BE2C (cell line): Measurements from ENCODE around the gene ATXN7L2.

Source experiments
- DNase-seq: peaks from one replicate; pipeline ENCODE4 v3.0.0-alpha.2; 2020
- H3K27me3 ChIP-seq: fragments of 250-450 bp; sonication (Bioruptor Pico); 2 replicates; pipeline ENCODE4 v1.5.1; 2020; ENCODE audit warnings: mild to moderate bottlenecking
- H3K36me3 ChIP-seq: fragments of 250-450 bp; sonication (Bioruptor Pico); 2 replicates; pipeline ENCODE4 v1.5.1; 2020; ENCODE audit warnings: mild to moderate bottlenecking
- H3K4me1 ChIP-seq: fragments of 250-450 bp; sonication (Bioruptor Pico); 2 replicates; pipeline ENCODE4 v1.5.1; 2020
- H3K4me3 ChIP-seq: 2 replicates; pipeline ENCODE4 v1.5.1; 2011; ENCODE audit warnings: low read depth, low read length
- H3K9me3 ChIP-seq: fragments of 250-450 bp; sonication (Bioruptor Pico); 2 replicates; pipeline ENCODE4 v1.5.1; 2020
- TF ChIP-seq, protein P1 (sequence below): IDR thresholded peaks from 2 replicates; pipeline ENCODE4 v1.5.1; 2012; ENCODE audit warnings: mild to moderate bottlenecking, low read depth, low read length

Gene ATXN7L2

DNA sequence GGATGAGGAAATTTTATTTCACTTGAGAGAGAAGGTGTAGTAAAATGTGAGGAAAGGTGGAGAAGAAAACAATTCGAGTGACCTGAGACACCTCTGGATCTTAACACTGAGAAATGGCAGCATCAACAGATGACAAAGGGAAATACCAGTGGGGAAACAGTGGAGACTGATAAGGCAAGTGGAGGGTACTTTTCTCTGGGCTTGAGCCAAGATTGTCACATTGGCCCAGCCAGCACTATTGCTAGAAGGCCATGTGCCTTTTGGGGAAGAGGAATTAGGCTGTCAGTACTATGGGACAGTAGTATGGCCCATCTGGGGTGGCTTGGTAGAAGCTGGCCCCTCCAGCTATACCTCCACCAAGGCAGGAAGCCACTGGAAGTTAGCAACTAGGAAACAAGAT, 9.0 kb upstream of the ATXN7L2 start:
- Histone ChIP-seq H3K4me1 (no peaks in the 10 kb centered on the region), H3K36me3 (no peaks in the 10 kb centered on the region), H3K27me3 (peaks cover 53% of the 10 kb centered on the region), H3K4me3 (no peak overlapping the region), H3K9me3 (no peaks in the 10 kb centered on the region)
- TF ChIP-seq, protein P1, sequence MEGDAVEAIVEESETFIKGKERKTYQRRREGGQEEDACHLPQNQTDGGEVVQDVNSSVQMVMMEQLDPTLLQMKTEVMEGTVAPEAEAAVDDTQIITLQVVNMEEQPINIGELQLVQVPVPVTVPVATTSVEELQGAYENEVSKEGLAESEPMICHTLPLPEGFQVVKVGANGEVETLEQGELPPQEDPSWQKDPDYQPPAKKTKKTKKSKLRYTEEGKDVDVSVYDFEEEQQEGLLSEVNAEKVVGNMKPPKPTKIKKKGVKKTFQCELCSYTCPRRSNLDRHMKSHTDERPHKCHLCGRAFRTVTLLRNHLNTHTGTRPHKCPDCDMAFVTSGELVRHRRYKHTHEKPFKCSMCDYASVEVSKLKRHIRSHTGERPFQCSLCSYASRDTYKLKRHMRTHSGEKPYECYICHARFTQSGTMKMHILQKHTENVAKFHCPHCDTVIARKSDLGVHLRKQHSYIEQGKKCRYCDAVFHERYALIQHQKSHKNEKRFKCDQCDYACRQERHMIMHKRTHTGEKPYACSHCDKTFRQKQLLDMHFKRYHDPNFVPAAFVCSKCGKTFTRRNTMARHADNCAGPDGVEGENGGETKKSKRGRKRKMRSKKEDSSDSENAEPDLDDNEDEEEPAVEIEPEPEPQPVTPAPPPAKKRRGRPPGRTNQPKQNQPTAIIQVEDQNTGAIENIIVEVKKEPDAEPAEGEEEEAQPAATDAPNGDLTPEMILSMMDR, result no peak
- no peak for DNase-seq

DNA sequence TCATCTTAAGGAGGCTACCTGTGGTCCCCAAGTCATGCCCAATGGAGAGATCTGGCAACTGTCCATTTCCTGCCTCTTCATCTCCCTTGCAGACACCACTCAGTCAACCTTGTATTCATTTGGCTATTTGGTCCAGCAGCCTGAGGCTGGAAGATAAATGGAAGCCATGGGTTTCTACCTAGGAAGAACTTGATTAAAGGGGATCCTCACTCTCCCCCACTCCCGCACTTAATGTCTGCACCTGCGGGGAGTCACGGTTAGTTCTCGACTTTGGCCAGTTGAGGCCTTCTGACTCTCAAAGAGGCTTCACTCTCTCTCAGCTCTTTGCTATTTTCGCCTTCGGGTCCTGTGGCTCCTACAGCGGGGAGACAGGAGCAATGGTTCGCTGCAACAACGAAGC, 8.4 kb upstream of the ATXN7L2 start:
- H3K27me3 ChIP-seq, result peaks cover 48% of the 10 kb centered on the region
- TF ChIP-seq, protein P1, result no peak

DNA sequence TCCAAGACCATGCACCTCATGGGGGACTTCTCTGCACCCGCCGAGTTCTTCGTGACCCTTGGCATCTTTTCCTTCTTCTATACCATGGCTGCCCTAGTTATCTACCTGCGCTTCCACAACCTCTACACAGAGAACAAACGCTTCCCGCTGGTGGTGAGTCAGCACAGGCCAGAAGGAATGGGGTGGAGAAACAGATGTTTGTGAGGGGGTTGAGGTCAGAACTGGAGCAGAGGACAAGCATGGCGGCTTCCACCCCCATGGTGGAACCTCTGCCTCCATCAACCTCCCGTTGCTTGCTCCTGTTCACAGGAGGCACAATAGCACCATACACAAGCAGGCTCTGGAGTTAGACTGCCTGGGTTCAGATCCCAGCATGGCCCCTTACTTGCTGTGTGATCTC, 6.9 kb upstream of the ATXN7L2 start:
- DNase-seq, result no peak
- H3K27me3 ChIP-seq, result peaks cover 33% of the 10 kb centered on the region
- no peaks in the 10 kb centered on the region for H3K4me1 ChIP-seq
- H3K4me3 ChIP-seq, result no peak overlapping the region
- no peaks in the 10 kb centered on the region for H3K36me3 ChIP-seq
- TF ChIP-seq, protein P1, result no peak
- H3K9me3 ChIP-seq, result no peaks in the 10 kb centered on the region

More for the DNA sequence above, 8.4 kb upstream of the ATXN7L2 start:
- DNase-seq, result no peak
- H3K36me3 ChIP-seq, result no peaks in the 10 kb centered on the region
- H3K4me1 ChIP-seq, result no peaks in the 10 kb centered on the region
- no peak overlapping the region for H3K4me3 ChIP-seq
- H3K9me3 ChIP-seq, result no peaks in the 10 kb centered on the region

DNA sequence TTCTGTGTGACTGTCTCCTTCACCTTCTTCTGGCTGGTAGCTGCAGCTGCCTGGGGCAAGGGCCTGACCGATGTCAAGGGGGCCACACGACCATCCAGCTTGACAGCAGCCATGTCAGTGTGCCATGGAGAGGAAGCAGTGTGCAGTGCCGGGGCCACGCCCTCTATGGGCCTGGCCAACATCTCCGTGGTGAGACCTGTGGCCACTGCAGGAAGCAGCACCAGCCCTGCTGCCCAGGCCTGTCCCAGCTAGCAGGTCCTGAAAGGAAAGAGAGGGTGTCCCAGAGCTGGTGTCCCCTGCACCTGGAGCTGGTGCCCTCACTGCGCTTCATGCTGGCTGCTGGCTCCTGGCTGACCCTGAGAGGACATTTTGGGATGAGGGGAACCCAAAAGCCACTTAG, 5.9 kb upstream of the ATXN7L2 start:
- no peak for DNase-seq
- no peaks in the 10 kb centered on the region for H3K4me1 ChIP-seq
- H3K4me3 ChIP-seq, result no peak overlapping the region
- TF ChIP-seq, protein P1, result no peak
- peaks cover 25% of the 10 kb centered on the region for H3K27me3 ChIP-seq
- no peaks in the 10 kb centered on the region for H3K9me3 ChIP-seq
- no peaks in the 10 kb centered on the region for H3K36me3 ChIP-seq

DNA sequence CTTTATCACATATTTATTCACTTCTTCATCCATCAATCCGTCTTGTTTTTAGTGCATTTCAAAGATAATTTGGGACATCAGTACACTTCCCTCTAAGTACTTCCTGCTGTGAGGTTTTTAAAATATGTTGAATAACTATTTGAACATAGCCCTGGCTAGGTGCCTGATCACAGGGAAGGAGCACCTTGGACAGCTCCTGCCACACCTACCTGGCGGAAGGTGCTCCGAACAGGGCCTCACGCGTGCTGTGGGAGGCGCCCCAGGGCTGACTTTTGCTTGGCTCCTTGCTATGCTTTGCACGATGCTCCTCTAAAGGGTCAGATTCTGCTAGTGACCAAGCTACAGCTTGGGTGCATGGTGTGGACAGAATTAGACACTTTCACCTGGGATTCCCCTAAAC, 4.9 kb upstream of the ATXN7L2 start:
- H3K4me1 ChIP-seq, result no peaks in the 10 kb centered on the region
- no peak overlapping the region for H3K4me3 ChIP-seq
- DNase-seq, result no peak
- TF ChIP-seq, protein P1, result no peak
- peaks cover 15% of the 10 kb centered on the region for H3K27me3 ChIP-seq
- no peaks in the 10 kb centered on the region for H3K36me3 ChIP-seq
- no peaks in the 10 kb centered on the region for H3K9me3 ChIP-seq

DNA sequence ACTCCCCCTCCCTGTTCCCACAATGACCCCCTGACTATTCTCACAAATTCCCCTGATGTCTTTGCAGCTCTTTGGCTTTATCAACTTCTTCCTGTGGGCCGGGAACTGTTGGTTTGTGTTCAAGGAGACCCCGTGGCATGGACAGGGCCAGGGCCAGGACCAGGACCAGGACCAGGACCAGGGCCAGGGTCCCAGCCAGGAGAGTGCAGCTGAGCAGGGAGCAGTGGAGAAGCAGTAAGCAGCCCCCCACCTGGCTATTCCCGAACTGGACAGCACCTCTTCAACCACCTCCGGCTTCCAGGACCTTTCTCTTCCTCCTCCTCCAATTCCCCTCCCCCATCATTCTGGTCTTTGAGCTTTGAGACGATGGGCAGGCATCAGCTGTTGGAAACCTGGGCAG, 4.4 kb upstream of the ATXN7L2 start:
- TF ChIP-seq, protein P1, result no peak
- no peak overlapping the region for H3K4me3 ChIP-seq
- H3K36me3 ChIP-seq, result no peaks in the 10 kb centered on the region
- H3K4me1 ChIP-seq, result no peaks in the 10 kb centered on the region
- no peak for DNase-seq
- H3K27me3 ChIP-seq, result 0 out of 2 replicates have a peak, but pooled peaks cover 13% of the 10 kb centered on the region
- H3K9me3 ChIP-seq, result no peaks in the 10 kb centered on the region
